GM18499 (cell line): ENCODE results near the gene HOXC13.

Experiments used
- ATAC-seq: cut with Tn5 transposase; IDR thresholded peaks from one replicate; pipeline ENCODE4 v1.9.1; 2021; ENCODE audit warnings: moderate number of reproducible peaks; ENCODE audit not compliant: insufficient read depth, unreplicated experiment

Gene HOXC13

DNA sequence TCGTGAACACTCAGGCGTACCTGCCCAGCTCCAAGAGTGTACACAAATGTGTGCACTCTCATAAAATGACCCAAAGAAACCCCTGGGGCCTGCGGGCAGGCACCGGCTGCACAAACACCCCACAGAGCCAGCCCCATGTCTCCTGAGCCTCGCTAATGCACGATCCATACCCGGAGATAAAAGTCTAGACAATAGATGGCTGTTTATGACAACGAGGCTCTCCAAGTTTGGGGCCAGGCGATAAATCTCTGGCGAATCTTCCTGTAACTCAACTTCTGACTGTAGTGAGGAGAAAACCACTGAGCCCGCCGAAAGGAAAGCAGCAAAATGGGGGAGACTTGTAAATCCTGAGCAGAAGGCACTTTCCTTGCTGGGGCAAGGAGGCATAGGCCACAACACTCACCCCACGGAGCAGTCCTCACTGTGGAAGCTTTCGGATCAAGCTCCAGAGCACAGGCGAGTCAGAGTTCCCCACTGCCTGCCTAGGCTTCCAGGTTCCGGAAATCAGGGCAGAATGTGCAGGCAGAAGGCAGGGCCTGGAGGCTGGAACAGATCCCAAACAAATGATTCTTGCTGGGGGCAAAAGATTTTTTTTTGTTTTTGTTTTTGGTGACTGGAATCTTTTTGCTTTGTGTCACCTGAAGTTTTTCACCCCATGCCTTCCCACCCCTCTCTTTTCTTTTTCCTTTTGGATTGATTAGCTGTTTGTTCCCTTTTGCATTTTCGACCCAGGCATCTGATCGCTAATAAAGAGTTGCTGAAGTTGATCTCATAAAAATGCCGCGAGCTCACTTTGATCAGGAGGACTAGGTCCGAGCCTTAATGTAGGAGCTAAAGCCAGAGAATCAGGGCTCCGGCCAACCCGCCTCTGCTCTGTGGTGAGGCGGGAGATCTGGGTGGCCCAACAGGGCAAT is 29.8 kb downstream of the HOXC13 start:
- ATAC-seq, result no peak

DNA sequence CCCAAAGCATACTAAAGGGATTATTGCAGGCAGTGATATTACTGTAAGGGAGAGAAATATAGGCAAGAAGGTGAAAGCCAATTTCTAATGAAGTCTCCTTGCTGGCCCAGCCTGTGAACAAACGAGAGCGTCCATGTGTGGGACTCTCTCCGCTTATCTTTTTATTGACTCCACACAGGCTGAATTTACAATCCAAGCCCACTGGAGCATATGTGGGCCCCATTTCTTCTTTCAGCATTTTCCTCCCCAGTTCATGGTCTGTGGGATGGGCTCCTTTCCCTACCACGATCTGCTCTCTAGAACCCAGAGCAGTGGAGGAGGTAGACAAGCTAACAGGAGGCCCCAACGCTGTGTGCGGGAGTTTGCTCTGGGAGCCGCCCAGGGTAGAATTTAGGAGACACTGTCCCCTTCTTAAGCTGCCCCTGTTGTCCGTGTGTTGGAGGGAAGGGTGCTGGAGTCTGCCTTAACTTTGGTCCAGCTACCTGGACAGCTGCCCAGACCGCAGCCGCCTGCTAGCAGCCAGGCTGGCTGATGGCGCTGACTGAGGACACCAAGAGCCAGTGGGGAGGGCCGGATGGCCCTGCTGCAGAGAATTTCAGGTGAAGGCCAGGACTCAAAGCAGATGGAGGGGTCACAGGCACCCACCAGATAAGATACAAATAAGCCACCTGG is 31.1 kb downstream of the HOXC13 start:
- ATAC-seq, result no peak

DNA sequence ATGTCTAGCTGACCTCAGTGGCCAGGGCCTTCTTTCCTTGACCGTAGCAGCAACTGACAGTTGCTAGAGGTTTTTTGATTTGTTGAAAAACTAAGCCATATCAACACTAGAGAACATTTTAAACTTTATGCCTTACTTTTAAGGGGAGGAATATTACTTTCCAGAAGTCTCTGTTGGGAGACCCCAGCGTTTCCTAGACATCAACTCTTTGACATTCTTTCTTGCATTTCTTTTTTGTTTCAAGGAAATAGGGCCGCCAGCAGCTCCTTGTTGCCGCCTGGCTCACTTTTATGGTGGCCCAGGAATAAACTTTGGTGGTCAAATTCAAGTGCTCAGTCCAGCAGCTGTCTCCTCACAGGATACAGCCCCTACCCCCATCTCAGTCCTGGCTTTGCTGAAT is 31.8 kb downstream of the HOXC13 start:
- no peak for ATAC-seq

DNA sequence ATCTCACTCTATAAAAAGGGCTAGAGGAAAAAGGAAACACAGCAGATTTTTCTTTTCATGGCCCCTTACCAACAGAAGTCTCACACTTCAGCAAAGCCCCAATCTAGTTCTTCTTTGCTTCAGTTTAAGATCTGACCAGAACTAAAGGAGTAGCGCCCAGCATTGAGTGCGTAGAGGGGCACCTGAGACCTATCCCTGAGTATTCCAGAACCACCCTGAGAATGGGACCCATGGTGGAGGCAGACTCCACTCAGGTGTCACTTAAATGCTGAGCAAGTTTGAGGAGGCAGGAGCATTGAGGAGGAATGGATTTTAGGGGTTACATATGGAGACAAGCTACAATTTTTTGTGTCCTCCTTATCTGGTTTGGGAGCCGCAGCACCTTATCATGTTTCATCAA is 32.5 kb downstream of the HOXC13 start:
- no peak for ATAC-seq

DNA sequence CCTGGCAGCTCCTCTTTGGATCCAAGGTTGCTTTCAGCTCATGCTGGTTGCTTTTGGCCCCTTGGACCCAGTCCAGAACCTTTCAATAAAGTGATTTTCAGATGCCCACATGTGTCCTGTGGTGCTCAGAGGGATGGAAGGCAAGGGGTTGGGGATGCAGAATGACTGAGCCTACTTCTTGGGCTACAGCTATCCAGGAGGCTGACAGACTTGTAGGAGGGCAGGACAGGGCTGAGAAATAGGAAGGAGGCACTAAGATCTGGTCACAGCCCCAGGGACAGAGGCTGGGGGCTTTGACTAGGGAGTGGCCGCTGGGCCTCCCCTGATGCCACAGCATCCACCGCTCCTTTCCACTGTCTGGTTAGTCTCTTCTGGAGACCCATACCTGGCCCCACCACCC is 33.1 kb downstream of the HOXC13 start:
- ATAC-seq, result no peak

DNA sequence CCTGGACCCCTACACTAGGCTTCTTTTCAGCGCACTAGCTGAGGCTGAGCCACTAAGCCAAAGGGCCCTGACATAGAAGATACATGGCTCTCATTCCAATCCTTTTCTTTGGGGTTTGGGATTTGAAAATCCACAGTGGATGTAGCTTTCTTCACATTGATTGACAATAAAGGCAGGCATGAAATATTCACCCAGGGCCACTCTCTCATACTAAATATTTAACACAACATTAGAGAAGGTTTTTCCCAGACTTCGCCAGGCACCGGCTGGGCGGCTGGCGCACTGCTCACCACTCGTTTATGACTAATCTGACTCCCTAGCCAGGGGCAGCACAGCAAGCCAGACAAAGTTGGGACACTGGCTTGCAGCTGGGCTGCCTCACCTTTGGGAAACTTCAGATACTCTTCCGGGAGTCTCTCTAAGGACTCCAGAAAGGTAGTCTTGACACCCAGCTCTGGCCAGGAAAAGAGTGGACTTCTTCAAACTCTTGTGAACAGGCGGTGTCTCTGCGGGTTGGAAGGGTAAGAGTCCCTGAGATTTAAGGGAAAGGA is 33.6 kb downstream of the HOXC13 start:
- ATAC-seq, result no peak

DNA sequence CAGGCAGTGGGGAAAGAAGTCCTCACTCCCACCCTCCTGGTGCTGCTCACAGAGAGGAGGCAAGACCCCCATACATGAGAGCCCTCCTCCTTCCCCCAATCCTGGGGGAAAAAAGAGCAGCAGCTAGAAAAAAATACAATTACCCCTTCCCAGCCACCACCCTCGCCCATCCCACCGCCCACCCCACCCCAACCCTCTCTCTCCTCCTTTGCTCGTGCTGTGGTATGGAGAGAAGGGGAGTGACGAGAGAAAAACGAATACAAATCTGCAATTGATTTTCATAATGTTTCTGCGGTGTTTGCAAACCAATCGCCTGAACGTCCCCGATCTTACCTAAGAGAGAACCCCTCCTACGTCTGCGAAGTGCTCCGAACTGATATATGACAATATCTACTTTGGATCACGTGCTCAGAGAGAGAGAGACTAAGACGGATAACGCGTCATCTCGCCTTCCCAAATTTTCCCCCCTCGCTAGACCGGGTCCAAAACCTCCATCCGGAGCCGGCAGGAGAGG is 34.1 kb downstream of the HOXC13 start, which contains the start of gene HOXC11:
HOXC11 (plus strand) TSS at position 405 of the 514 bp plus-strand sequence. CDS start 116 bp downstream, outside the sequence.
- no peak for ATAC-seq

DNA sequence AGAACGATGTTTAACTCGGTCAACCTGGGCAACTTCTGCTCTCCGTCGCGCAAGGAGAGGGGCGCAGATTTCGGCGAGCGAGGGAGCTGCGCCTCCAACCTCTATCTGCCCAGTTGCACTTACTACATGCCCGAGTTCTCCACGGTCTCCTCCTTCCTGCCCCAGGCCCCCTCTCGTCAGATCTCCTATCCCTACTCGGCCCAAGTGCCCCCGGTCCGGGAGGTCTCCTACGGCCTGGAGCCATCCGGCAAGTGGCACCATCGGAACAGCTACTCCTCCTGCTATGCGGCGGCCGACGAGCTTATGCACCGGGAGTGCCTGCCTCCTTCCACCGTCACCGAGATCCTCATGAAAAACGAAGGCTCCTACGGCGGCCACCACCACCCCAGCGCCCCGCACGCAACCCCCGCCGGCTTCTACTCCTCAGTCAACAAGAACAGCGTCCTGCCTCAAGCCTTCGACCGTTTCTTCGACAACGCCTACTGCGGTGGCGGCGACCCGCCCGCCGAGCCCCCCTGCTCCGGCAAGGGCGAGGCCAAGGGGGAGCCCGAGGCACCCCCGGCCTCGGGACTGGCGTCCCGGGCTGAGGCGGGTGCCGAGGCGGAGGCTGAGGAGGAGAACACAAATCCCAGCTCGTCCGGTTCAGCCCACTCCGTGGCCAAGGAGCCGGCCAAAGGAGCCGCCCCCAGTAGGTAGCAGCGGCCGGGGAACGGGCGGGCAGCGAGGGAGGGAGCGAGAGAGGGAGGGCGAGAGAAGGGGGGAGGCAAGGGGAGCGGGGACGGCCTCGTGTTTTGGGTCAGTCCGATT is 34.8 kb downstream of the HOXC13 start:
- no peak for ATAC-seq

DNA sequence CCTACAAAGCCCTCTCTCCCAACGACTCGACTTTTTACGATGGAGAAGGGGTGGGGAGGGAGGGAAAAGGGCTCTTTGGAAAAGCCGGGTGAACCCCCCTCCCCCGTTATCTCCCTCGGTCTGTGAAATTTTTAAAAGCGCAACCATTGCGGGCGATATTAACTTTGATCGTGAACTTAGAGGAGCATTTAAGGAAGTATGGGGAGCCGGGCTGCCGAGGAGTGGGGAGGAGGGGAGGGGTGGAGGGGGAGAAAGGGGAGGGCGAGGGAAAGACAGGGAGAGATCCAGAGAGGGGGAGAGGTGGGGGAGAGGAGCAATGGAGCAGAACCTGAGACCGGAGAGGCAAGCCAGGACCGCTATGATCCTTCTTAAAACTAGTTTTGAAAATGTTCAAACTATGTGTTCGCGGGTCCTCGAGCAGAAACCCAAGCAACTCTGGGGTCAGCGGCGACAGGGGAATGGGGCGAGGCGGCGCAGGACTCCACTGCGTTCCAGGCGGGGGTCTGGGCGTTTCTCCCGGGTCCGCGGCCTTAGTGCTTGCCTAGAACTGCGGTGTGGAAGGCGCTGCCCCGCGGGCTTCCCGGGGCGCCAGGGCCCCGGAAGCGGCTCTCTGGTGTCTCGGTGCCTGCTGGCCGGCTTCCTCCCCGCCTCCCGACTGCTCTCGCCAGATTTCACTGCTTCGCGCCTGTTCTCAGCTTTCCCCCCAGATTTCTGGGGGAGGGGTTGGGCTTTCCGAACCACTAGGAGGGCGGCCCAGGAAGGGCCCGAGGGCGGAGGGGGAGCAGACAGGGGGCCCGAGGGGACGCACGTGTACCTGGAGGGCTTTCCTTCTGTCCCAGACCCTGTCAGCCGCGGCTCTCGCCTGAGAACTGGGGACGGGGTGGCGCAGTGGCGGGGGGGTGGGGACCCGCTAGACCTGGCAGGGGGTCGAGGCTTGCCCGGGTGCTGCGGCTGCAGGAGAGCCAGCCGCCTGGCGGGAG is 35.7 kb downstream of the HOXC13 start, which contains the start of gene HOTAIR:
HOTAIR (minus strand) TSS at position 871 of the 980 bp plus-strand sequence.
- no peak for ATAC-seq

DNA sequence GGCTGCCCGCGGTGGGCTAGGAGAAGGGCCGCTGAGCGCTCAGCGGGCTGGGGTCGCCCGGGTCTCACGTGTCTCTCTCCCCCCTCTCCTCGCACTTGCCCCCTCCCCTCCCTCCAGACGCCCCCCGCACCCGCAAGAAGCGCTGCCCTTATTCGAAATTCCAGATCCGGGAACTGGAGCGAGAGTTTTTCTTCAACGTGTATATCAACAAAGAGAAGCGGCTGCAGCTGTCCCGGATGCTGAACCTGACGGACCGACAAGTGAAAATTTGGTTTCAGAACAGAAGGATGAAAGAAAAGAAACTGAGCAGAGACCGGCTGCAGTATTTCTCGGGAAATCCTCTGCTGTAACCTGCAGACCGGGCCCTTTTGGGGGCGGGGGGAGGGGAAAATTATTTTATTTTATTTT is 36.4 kb downstream of the HOXC13 start:
- ATAC-seq, result no peak

DNA sequence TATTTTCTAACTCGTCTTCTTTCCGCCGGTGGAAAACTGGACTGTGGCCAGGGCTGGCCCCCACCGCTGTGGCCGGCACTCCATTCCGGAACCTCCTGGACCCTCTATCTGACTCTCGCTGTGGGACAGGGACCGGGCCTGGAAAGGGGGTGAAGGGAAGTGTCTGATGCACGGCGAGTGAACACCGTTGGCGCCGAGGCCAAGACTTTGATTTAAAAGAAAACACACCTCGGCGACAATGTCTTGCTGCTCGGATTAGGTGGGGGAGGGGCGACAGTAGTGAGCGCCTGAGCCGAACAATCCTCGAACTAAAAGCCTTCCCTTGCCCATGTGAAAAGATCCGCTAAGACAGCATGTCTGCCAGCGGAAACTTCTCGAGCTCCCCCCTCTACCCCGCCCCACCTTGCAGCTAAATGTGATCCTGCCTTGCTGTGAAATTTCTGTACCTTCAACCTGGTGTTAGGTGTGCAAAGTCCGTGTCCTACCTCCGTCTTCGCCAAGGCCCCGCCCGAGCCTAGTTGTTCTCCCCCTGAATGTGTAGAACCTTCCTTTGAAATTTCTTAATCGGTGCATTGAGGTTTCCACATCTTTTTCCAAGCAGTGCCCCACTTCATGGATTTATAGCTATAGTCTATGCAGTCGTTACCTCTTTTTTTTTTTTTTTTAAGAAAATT is 37.0 kb downstream of the HOXC13 start:
- no peak for ATAC-seq

DNA sequence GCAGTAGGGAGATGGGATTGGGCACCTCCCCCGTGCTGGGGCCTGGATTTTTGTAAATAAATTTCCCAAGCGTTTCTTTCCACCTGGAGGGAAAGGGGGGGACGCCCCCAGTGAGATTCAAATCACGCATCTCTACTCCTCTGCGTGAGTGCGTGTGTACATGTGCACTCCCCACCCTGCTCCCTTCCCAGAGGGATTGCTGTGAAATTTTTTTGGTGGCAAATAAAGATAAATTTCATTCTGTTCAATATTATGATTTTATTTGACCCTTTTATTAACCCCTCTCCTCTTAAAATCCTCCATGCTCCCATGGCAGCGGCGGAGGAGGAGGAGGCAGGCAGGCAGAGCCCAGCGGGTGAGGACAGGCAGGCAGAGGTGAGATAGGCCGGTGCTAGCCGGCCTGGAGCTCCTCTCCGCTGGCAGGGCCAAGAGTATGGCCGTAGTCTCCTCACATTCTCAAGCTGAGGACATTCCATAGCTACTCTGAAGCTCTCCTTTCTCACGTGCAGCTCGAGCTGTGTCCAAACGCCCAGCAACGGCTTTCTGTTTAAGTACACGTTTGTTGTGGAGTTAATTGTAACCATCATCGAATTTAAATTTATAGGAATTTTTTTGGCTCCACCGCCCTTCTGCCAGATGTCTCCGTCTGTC is 37.7 kb downstream of the HOXC13 start:
- no peak for ATAC-seq

DNA sequence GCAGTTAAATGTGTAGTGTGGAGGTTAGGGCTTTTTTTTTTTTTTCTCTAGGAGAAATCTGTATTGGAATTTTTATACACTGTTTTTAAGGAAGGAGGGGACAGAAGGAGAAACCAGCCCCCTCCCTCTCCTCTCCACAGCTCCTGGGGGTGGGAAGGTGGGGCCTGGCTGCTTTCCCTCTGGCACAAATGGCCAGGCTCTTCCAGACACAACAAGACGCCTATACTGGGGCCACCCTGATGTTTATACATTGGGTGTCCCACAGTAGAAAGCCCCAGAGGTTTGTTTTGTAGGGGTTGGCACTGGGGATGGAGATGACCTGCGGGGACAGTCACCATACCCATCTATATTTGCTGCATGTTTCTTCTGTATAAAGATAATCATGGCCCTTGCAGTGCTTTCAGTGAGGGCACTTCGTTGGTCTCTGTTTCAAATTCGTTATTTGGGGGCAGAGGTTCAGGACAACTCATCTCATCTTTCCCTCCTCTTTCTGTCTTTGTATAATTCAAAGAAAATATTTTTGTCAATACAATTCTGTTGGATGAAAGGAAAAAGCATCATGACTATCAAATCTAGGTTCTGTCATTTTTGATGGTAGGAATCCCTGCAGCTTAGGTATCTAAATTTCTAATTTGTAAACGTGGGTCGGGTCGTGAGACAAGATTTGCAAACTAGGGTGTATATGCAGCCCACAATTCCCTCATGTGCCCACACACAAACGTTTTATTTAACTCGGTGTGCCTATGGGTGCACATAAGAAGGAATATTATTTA is 38.4 kb downstream of the HOXC13 start:
- ATAC-seq, result no peak

DNA sequence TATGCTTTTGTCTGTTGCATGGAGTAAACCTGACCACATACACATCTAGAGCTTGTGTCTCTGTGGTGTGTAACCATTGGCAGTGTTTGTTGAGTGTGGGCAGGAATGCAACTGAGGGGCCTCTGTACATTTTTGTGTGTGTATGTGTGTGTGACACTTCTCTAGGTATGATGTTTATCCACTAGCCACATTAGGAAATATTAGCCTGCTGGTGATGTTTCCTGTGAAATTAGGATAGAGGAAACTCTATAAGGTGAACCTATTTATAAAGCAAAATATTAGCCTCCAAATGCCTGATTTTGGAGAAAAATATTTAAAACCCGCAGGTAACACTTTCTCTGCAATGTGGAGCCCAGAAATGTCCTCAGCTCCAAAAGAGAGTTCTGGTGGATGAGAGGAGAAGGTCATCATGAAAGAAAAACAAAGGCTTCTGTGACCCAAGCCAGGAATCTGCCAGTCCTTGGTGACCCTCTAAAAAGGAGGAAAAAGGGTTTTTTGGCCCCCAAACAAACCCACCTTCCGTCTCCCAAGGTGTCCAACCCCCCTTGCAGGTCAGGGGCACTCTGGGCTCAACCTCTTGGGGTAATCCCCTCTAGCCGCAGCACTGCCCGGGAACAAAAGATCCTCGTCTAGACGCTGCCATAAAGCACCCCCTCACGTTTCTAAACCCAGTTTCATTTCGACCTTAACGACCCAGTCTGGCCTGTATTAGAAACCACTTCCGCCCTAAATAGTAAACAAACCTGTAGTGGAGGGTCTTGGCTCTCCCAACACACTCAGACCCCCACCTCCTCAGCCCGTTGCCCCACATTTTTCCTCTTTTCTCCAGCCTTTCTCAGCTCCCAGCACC is 39.2 kb downstream of the HOXC13 start:
- no peak for ATAC-seq

DNA sequence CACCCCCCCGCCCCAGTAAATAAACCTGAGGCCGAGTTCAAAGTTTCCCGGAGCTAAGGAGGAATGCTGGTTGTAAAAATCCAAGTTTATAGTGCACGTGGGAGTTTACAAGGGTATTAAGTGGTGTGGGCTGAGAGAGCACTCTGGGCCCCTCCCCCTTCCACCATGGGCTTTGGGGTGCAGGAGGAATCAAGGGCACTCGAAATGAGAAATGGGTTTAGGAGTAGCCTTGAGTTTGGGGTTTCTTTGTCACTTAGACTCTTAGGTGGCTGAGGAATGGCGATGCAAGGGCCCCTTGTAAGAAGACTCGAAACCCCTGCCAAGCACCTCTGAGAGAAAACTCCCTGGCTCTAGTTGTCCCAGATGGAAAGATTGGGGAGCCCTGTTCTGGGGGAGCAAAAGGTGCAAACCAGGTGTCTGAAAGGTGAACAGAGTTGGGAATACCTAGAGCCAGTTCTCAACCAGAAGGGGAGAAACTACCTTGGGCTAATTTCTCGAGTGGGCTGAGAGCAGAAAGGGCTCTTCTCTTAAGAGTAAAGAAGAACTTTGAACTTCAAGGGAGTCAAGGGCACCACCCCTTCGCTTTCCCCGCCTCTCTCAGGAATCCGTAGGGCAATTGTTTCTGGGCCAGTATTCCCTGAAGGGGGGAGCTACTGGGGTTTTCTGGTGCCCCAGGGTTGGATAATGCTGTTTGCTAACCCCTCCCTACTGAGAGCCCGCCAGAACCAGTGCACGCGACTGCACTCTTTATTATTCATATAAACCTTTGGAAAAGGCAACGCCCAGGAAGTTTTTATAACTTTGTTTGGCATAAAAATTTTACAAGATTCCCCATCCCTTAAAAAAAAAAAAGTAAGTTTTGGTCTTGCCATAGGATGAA is 40.1 kb downstream of the HOXC13 start:
- ATAC-seq, result no peak
